GM12865 (cell line): Measurements from ENCODE around the gene STARD10.

Source experiments
- DNase-seq: peaks from one replicate; pipeline ENCODE4 v3.0.0; 2010; ENCODE audit warnings: low read depth
- H3K4me3 ChIP-seq: 2 replicates; pipeline ENCODE4 v1.5.1; 2011; ENCODE audit warnings: mild to moderate bottlenecking, low read depth, low read length, control low read depth
- TF ChIP-seq, protein P1 (sequence below): IDR thresholded peaks from 2 replicates; pipeline ENCODE4 v1.5.1; 2011; ENCODE audit warnings: low read length, control low read depth, low read depth, inconsistent platforms; ENCODE audit not compliant: insufficient read depth; ENCODE audit errors: missing control alignments

The STARD10 gene

GRCh38 chr11:72789493-72790131 is 4.2 kb downstream of the STARD10 start:
- H3K4me3 ChIP-seq: no peak overlapping the region
- no peak for DNase-seq
- TF ChIP-seq, protein P1, sequence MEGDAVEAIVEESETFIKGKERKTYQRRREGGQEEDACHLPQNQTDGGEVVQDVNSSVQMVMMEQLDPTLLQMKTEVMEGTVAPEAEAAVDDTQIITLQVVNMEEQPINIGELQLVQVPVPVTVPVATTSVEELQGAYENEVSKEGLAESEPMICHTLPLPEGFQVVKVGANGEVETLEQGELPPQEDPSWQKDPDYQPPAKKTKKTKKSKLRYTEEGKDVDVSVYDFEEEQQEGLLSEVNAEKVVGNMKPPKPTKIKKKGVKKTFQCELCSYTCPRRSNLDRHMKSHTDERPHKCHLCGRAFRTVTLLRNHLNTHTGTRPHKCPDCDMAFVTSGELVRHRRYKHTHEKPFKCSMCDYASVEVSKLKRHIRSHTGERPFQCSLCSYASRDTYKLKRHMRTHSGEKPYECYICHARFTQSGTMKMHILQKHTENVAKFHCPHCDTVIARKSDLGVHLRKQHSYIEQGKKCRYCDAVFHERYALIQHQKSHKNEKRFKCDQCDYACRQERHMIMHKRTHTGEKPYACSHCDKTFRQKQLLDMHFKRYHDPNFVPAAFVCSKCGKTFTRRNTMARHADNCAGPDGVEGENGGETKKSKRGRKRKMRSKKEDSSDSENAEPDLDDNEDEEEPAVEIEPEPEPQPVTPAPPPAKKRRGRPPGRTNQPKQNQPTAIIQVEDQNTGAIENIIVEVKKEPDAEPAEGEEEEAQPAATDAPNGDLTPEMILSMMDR: no peak

- no peak overlapping the region for H3K4me3 ChIP-seq
- DNase-seq: no peak
- TF ChIP-seq, protein P1: no peak
Measured at GRCh38 chr11:72788241-72788640, 5.6 kb downstream of the STARD10 start.

DNA sequence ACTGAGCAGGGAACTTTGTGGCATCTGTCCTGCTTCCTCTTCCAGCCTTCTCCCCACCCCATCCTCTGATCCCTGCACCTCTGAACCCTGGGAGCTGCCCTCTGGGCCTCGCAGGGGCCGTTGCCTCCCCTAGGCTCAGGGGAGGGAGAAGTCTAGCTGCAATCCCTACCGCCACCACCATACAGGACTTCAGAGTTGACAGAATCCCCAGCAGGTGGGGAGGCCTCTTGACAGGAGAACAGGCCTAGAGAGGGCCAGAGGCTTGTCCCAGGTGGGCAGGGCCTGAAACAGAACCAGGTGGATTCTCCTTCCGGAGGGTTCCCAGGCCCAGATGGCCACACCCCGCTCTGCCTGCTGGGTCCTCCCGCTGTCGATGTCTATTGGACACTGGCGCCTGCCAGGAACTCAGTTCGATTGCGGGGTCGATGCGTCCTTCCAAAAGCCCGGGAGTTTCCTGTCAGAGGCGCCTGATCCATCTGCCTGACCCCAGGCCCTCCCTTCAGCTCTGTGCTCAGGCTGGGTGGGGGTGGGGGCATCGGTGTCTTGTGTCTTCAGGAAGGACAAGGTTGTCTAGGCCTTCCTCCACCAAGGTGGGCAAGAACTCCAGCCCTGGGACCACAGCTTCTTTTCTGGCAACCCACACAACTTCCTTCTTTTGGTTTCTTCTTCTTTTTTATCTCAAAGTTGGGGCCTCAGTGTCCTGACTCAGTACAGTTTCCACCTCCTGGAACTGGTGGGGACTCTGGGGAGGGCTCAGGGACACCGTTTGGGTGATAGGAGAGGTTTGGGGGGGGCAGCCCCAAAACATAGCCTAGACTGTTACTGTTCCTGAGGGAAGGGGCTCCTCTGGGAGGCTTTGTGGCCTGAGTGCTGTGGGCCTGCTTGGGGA is 6.4 kb downstream of the STARD10 start:
- no peak overlapping the region for H3K4me3 ChIP-seq
- TF ChIP-seq, protein P1: no peak
- DNase-seq: peak; percentile 61

DNA sequence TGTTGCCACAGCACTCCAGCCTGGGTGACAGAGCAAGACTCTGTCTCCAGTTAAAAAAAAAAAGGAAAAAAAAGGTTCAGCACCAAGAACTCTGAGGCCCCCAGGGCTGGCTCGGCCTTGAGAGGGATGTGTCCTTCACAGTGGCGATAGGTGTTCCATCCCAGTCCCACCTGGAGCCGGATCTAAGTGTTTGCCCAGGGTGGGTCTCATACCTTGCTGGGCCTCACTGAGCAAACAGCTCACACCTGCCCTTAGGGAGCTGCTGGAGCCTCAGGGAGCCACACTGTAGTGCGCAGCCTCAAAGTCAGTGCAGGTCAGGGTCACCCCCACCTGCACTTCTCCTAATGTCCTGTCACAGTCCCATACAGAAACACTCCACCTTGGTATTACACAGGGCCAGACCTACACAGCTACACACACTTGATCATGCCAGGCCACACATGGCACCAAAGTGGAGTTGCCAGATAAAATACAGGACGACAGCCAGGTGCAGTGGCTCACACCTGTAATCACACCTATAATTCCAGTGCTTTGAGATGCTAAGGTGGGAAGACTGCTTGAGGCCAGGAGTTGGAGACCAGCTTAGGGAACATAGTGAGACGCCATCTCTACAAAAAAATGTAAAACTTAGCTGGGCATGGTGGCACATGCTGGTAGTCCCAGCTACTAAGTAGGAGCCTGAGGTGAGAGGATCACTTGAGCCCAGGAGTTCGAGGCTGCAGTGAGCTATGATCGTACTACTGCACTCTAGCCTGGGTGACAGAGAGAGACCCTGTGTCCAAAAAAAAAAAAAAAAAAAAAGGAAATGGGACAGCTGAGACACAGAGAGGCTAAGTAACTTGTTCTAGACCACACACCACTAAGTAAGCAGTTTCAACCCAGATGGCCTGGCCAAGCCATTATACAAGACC is 7.3 kb downstream of the STARD10 start:
- TF ChIP-seq, protein P1: no peak
- no peak overlapping the region for H3K4me3 ChIP-seq
- DNase-seq: no peak

DNA sequence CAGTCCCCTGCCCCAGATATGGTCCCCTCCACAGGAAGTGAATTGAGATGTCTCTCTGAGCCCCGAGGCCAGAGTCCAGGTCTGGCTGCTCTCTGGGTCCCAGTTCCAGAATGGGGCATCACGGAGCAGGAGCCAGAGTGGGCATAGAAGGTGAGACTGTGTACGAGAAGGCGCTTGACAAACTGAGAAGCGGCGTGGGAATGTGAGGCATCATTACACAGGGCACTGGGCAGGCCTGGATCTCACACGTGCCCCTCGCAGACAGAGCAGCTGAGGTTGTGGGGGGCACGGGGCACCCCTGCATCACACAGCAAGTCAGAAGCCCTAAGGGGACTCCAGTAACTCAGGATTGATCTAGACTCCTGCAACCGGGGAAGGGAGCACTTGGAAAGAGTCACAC is 9.2 kb downstream of the STARD10 start:
- no peak overlapping the region for H3K4me3 ChIP-seq
- TF ChIP-seq, protein P1: no peak
- no peak for DNase-seq

DNA sequence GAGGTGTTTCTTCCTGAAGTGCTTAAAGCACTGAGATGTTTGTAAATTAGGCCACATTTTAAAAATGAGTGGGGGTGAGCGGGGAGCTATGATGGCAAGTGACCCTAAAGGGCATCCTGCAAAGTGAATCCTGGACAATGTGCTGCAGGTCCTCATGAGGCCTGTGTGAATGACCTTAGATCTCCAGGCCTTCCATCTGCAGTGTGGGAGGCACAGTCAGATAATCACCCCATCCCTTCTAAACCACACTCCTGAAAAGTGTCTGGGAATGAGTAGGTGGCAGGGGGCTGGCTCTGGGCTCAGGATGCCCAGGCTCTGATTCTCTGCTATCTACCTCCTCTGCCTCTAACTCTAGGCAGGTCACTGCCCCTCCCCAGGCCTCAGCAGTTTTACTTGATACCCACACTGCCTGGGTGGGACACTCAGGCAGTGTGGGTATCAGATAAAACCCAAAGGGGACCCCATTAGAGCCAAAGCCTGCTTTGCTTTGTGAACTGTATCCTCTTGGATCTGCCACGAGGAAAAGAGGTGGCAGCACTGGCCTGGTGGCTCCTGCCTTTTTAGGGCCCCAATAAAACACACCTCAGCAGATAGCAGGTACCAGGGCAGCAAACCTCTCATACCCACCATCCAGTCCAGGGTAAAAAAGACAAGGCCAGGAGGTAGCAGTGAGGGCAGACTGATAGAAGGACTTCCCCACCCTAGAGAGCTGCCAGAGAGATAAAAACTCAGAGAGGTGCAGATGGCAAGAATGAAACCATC is 10.5 kb downstream of the STARD10 start:
- DNase-seq: no peak
- TF ChIP-seq, protein P1: no peak
- no peak overlapping the region for H3K4me3 ChIP-seq
